ENCODE results near the gene ZSWIM4. TPM values are rescaled to one million over a fixed set of nuclear protein-coding genes. Genes with fewer than 3 reads are reported as not detected.

The ZSWIM4 gene
- polyA plus RNA-seq, 3 donors from 2014 or later: 0.62 to 1.2 TPM; not detected in 1

DNA sequence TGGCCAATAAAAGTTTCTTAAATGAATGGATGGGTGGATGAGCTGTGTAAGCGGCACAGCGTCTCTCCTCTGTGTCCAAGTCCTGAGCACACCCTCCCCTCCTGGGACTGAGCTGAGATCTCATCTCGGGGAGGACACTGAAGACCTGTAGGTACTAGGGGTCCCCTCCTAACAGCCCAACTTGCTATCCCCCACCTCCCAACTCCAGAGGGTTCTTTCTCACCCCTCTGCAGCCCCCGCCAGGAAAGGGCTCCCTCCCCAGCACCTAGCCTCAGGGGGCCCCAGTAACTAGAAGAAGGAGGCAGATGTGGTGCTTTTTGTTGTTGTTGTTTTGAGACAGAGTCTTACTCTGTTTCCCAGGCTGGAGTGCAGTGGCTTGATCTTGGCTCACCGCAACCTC lies 80.6 kb downstream of the ZSWIM4 start:
- Mint-ChIP-seq H3K4me3 (no peak overlapping the region), H3K4me1 (peaks cover 10 to 15% of the 10 kb centered on the region in 2 donors), H3K27me3 (ENCODE audit: low read depth in 3 of 3) (peaks cover 4 to 11% (median 6%) of the 10 kb centered on the region in 3 donors), H3K27ac (no peak overlapping the region), H3K36me3 (no peaks in the 10 kb centered on the region), H3K9me3 (no peaks in the 10 kb centered on the region)
- no peak for DNase-seq

DNA sequence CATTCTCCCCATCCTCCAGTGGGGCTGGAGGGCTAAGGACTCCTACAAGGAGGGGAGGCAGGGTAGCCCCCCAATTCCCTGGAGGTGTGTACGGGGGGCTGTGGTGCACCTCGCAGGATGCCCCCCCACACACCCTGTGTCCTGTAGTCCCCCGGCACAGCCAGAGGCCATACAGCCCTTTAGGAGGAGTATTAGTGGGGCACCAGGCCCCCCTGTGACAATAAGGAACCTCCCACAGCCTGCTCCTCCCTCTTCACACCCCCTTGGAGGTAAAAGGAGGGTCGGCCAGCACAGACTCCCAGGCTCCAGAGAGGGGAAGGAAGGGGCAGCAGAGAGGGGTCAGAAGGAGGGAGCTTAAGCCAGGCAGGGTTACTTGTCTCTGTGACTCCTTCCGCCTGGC lies 81.6 kb downstream of the ZSWIM4 start, which contains the start of gene NANOS3:
Gene NANOS3, plus strand, starts transcription at position 301 of the 400 bp plus-strand sequence. CDS start 115 bp downstream, outside the sequence.
- Mint-ChIP-seq H3K4me1 (peaks cover 20 to 25% of the 10 kb centered on the region in 2 donors), H3K27me3 (ENCODE audit: low read depth in 3 of 3) (peaks cover 4 to 11% (median 5%) of the 10 kb centered on the region in 3 donors), H3K4me3 (no peak within 1 kb of the TSS), H3K9me3 (no peaks in the 10 kb centered on the region), H3K27ac (no peak within 1 kb of the TSS), H3K36me3 (no peaks in the 10 kb centered on the region)
- DNase-seq: no peak

DNA sequence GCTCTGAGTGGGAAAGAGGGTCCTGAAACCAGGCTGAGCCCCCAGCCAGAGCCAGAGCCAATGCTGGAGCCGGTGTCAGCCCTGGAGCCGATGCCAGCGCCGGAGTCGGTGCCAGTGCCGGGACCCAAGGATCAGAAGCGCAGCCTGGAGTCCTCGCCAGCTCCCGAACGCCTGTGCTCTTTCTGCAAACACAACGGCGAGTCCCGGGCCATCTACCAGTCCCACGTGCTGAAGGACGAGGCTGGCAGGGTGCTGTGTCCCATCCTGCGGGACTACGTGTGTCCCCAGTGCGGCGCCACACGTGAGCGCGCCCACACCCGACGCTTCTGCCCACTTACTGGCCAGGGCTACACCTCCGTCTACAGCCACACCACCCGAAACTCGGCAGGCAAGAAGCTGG lies 82.1 kb downstream of the ZSWIM4 start:
- H3K36me3 Mint-ChIP-seq: no peaks in the 10 kb centered on the region
- no peak overlapping the region for H3K4me3 Mint-ChIP-seq
- no peak overlapping the region for H3K27ac Mint-ChIP-seq
- no peak for DNase-seq
- H3K27me3 Mint-ChIP-seq (ENCODE audit: low read depth in 3 of 3): peaks cover 5 to 12% (median 6%) of the 10 kb centered on the region in 3 donors
- peaks cover 25 to 30% of the 10 kb centered on the region in 2 donors for H3K4me1 Mint-ChIP-seq
- no peaks in the 10 kb centered on the region for H3K9me3 Mint-ChIP-seq

DNA sequence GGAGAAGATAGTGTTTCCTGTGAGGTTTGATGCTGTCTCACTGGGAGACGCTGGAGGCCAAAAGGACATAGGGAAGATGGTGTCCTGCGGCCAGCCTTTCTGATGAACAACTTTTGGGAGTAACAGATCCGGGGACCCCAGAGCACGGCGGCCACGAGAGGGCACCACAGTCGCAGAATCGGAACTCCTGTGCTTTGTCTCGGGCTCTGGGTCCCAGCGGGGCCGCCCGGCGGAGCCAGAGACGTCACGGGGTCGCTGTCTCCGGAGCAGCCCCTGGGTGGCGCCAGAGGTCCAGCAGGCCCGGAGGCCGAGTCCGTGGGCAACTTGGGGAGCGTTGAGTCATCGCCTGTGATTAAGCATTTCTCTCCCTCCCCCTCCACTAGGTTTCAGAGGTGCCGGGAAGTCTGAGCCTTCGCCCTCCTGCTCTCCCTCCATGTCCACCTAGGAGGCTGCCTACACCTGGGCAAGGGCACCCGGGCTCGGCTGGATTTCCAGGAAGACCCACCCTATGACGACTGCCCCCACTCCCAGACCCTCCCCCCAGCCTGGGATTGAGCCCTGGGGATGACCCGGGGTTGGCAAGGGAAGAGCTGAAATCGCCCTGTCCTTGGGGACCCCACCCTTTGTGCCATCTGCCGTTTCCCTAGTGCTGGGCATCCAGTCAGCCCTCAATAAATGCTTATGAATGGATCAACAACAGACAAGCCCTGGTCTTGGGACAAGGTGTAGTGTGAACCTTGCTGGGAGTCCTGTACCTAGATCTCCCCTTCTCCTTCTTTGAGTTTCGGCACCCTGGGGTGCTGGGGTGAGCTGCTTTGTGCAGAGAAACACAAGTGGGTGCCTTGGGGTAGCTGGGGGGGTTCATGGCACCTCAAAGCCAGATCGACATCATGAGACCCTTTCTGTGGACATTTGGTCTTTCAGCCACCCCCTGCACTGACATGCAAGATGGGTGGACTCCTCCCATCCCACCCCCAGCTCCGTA lies 85.1 kb downstream of the ZSWIM4 start:
- no peaks in the 10 kb centered on the region for H3K36me3 Mint-ChIP-seq
- peak overlapping the region; percentile 68 to 90 (median 84) for H3K27ac Mint-ChIP-seq
- H3K27me3 Mint-ChIP-seq (ENCODE audit: low read depth in 3 of 3): peaks cover 2 to 4% (median 4%) of the 10 kb centered on the region in 3 donors
- peak overlapping the region; percentile 70 to 85 (median 75) for H3K4me3 Mint-ChIP-seq
- no peaks in the 10 kb centered on the region for H3K9me3 Mint-ChIP-seq
- peak; percentile 98 to 99 (median 99) for DNase-seq
- peaks cover 40 to 47% of the 10 kb centered on the region in 2 donors for H3K4me1 Mint-ChIP-seq

DNA sequence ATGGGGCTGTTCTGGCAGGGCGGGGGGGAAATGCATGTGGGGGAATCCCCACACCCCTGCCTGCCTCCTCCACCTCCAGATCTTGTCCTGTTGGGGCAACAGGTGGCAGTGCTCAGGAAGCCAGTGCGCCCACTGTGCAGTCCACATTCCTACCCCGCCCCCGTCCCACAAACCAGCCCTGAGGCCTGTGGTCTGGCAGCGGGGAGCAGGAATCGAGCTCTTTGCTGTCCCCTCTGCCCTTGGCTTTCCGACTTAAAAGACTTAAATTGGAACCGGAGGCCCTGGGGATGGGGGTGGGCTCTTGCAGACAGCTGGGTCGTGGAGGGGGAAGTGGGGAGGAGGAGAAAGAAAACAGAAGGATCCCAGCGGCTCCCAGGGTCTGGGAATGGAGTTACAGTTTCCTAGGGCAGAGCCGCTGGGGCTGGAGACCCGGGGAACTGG lies 86.0 kb downstream of the ZSWIM4 start:
- DNase-seq: peak in 1 of 3 donors; percentile 17
- Mint-ChIP-seq H3K36me3 (no peaks in the 10 kb centered on the region), H3K9me3 (no peaks in the 10 kb centered on the region), H3K4me1 (peaks cover 47 to 55% of the 10 kb centered on the region in 2 donors), H3K27me3 (ENCODE audit: low read depth in 3 of 3) (peaks cover 2 to 5% (median 4%) of the 10 kb centered on the region in 3 donors), H3K27ac (peak overlapping the region; percentile 83 to 90 (median 85)), H3K4me3 (peak overlapping the region; percentile 70 to 85 (median 75))

Other genes with a start within 250 kb of the ZSWIM4 start
- 10 to 100 TPM in 1 of 3 donors, 1 to 10 TPM in 1, not detected in 1; 6.5 to 16.9 TPM for gene MRI1, start 30.9 kb upstream of the ZSWIM4 start, polyA plus RNA-seq
- 100 to 1,000 TPM; 178 to 259 (median 185) TPM for gene C19orf53, start 21.0 kb upstream of the ZSWIM4 start, polyA plus RNA-seq
- gene NANOS3, start 81.7 kb downstream of the ZSWIM4 start, polyA plus RNA-seq: not detected
- 10 to 100 TPM in 1 of 3 donors, 1 to 10 TPM in 2; 2.7 to 12.2 (median 6.9) TPM for gene BRME1, start 110.7 kb downstream of the ZSWIM4 start, polyA plus RNA-seq
- 10 to 100 TPM in 1 of 3 donors, 1 to 10 TPM in 2; 1.5 to 19.2 (median 5.8) TPM for gene CC2D1A, start 110.8 kb downstream of the ZSWIM4 start, polyA plus RNA-seq
- gene PODNL1, start 143.0 kb downstream of the ZSWIM4 start, polyA plus RNA-seq: not detected
- gene DCAF15, start 157.1 kb downstream of the ZSWIM4 start, polyA plus RNA-seq: 1 to 10 TPM; 2.4 to 9.4 (median 4.2) TPM
- 1 to 10 TPM in 1 of 3 donors, under 1 TPM in 2; 0.21 to 1.5 (median 0.66) TPM for gene RFX1, start 210.9 kb downstream of the ZSWIM4 start, polyA plus RNA-seq
- not detected for gene RLN3, start 232.7 kb downstream of the ZSWIM4 start, polyA plus RNA-seq
- 10 to 100 TPM; 58.6 to 86.4 (median 69.9) TPM for gene IL27RA, start 236.3 kb downstream of the ZSWIM4 start, polyA plus RNA-seq

Measured in immature natural killer cell (primary cell).